HG02763 (cell line): ENCODE results near the gene SMIM27.
"Not testable (repeated sequence)": the region's sequence is repeated elsewhere in the genome, so short reads cannot be mapped to it uniquely, and the experiment has no call there.

ENCODE experiments used
- ATAC-seq: cut with Tn5 transposase; IDR thresholded peaks from one replicate; pipeline ENCODE4 v1.9.1; 2021; ENCODE audit warnings: mild to moderate bottlenecking, moderate library complexity; ENCODE audit not compliant: unreplicated experiment

The SMIM27 gene, protein sequence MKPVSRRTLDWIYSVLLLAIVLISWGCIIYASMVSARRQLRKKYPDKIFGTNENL

DNA sequence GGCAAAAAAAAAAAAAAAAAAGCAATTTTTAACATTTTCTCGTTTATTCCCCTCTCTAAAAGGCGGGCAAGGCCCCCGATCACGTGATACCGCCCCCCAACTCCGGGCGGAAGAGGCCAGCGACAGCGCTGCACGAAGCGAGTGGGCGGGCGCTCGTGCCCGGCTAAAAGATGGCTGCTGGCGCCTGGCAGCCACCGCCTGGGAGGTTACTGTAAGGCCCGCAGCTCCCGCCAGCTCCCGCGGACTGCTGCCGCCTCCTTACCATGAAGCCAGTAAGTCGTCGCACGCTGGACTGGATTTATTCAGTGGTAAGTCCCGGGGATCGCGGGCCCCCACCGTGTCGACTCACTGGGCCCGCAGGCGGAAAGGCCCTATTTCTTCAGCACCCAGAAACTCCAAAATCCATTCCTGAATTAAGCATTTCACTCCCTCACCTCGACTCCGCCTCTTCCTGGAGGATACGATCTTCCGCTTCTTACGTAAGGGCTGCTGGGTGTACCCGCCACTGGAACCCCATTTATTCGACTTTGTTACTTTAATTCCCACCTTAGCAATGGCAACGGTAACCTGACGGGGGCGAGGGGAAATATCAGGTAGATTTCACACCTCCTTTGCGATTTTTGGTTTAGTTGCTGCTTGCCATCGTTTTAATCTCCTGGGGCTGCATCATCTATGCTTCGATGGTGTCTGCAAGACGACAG lies at the start of gene SMIM27, which contains the start of gene TOPORS:
TSS of gene SMIM27 (plus strand) at position 156 of the 701 bp plus-strand sequence. CDS start at position 264, 108 bp downstream.
TSS of gene TOPORS (minus strand) at position 415 of the 701 bp plus-strand sequence. CDS start at position 265, 150 bp downstream.
- peak; percentile 65 for ATAC-seq

DNA sequence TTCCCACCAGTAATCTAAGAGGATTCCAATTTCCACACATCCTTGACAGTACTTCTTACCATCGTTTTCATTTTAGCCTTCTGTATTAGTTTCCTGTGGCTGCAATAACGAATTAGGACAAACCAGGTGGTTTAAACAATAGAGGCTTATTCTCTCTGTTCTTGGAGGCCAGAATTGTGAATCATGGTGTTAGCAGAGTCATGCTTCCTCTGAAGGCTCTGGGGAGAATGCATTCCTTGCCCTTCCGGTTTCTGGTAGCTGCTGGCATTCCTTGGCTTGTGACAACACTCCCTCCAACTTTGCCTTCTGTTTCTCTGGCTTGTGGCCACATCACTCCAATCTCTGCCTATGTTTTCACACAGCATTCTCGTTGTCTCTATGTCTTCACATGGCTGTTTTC lies 49.7 kb upstream of the SMIM27 start:
- ATAC-seq = no peak

DNA sequence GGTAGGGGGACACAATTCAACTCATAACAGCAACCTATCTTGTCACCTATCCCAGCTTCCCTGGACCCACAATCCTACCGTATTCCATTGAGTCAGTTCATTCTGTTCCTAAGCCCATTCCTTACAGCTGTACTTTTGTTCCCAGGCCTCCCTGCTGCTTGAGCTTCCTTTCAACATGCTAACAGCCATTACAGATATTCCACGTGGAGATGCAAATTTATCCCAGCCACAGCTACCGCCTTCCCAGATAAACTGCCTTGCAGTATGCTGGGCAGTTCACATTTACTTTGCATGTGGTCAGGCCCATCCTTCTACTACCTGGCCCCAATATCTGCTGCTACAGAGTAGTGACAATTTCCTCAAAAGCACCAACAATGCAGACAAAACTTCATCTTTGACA lies 49.1 kb upstream of the SMIM27 start:
- no peak for ATAC-seq

DNA sequence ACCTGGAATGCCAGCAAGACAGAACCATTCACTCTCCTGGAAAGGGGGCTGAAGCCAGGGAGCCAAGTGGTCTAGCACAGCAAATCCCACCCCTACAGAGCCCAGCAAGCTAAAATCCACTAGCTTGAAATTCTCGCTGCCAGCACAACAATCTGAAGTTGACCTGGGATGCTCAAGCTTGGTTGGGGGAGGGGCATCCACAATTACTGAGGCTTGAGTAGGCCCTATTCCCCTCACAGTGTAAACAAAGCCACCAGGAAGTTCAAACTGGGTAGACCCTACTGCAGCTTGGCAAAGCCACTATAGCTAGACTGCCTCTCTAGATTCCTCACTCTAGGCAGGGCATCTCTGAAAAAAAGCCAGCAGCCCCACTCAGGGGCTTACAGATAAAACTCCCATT lies 43.4 kb upstream of the SMIM27 start:
- no peak for ATAC-seq

DNA sequence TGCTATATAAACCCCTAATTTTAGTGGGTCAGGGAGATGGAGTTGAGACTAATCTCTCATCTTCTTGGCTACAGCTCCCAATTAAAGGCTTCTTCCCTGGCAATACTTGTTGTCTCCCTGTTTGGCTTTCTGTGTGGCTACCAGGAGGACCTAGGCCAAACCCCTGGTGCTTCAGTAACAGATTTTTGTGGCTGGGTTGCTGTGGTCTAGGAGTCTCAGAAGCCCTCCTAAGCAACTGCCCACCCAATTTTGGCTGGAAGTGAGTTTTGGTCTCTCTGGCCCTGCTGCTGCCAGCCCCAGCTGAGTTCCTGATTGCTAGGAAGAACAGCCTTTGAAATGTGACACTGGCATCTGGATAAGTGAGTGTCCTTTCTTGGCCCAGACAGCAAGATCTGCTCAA lies 35.9 kb upstream of the SMIM27 start:
- no peak for ATAC-seq

DNA sequence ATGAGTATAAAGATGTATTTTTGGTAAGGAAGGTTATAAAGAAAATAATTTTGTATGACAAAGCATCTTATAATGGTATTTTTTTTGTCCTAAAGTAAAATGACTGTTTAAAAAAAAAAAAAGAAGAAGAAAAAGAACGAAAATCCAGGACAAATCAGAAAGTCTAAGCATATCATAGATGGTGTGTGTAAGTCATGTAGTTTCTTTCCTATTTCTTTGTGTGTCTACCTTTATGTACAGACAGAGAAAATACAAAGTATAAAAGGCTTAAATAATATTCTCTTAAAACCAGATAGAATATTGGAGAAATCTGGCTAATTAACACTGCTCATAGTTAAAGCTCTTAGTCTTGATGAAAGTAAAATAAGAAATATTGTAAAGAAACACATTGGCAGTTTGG lies 33.9 kb upstream of the SMIM27 start:
- no peak for ATAC-seq

DNA sequence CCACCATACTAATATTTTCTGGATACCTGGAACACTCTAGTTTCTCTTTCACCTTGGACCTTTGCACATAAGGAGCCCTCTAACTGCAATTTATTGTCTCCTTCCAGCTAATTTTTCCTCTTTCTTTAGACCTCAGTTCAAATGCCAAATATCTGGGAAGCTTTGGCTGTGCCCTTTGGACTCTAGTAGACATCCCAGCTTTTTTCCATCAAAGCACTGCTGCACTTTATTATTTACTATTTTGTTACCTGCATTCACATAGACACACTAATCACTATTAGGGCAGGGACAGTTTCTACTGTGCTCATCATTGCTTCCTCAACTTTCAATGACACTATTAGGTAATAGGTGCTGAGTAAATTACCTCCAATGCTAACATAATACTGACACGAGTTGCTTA lies 28.2 kb upstream of the SMIM27 start:
- no peak for ATAC-seq

DNA sequence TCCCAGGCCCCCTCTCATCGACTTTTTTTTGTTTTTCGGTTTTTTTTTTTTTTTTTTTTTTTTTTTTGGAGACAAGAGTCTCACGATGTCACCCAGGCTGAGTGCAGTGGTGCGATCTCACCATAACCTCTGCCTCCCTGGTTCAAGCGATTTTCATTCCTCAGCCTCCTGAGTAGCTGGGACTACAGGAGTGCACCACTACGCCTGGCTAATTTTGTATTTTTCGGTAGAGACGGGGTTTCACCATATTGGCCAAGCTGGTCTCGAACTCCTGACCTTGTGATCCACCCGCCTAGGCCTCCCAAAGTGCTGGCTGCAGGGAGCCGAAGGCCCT lies 27.6 kb upstream of the SMIM27 start:
- not testable (repeated sequence) for ATAC-seq

DNA sequence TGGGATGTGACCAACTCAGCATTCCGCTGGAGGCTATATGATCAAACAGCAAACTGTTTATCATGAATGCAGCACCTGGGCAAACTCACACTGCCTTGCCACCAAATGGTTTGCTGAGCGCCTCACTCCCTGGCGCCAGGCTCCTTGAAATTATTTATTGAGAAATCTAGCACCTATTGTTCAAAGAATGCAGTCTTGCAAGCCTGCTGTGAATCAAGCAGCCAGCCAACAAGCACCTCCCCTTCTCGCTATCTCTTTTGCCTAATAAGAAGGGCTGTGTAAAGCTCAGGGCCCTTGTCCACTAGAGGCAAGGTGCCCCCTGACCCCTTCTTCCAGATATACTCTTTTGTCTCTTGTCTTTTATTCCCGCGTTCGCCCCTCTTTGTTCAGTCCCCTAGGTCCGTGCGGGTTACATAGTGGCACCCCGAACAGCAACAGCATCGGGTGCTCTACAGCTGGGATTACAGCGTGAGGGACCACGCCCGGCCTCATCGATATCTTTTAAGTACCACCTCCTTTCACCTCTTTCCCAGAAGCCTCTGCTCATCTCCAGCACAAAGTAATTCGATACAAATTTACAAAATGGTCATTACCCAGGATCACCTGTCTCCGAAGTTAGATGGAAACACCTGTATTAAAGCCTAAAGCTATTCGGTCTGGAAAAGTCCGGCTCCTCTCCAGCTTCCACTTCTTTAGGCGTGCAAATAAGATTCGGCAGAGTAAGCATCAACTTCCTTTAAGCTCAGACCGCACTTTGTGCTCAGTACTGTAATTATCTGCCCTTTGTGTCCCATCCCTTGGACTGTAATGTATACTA lies 27.0 kb upstream of the SMIM27 start:
- ATAC-seq = no peak

DNA sequence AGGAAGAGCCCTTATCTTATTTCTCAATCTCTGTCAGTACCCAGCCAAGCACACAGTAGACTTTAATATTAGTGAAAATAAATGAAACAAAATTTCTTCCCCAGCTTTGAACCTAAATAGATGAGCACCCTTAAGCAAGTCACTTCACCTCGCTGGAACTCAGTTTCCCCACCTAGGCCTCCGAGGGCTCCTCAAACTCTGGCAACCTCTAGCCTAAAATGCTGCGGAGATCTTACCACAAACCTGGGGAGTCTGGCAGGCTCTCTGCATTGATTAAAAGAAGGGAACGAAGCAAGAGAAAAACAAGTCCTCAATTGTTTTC lies 26.5 kb upstream of the SMIM27 start:
- no peak for ATAC-seq

DNA sequence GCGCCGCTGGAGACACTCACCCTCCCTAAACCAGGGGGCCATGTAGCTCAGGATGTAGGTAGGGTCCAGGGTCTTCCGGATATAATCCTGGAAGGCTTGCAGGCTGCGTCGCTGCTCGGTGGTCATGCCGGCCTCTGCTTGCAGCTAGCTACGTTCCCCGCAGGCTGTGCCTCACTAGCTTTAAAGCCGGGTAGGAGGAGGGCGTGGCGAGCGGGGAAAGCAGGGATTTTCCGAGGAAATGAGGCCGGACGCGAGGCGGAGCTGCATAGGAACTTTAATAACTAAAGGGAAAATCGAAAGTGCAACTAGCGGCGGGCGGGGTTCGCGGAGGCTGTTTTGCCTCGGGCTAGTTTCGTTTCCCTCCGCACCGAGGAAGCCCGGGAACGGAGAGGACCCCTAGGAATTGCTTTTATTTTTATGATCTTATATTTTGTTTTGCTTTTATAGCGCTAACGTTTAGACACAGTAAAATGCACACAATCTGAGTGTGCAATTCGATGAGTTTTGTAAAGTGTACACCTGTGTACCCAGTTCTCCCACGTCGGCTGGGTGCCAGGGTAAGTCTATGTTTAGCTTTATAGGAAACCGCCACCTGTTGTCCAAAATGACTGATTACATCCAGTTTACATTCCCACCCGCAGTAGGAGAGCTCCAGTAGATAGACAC lies 26.0 kb upstream of the SMIM27 start, which contains the start of gene RIGI:
TSS of gene RIGI (minus strand) at position 156 of the 666 bp plus-strand sequence. CDS start at position 126, 30 bp downstream.
- ATAC-seq = peak; percentile 69

DNA sequence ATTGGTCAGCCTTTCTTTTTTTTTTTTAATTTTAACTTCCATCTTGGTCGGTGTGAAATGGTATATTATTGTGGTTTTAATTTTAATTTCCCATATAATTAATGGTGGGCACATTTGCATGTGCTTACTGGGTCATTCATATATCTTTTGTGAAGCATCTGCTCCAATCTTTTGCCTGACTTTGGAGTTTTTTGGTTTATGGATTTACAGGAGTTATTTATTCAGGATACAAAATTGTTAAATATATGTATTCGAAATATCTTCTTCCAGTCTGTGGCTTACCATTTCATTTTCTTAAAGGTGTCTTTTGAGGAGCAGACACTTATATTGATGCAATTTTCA lies 25.4 kb upstream of the SMIM27 start:
- ATAC-seq = no peak

DNA sequence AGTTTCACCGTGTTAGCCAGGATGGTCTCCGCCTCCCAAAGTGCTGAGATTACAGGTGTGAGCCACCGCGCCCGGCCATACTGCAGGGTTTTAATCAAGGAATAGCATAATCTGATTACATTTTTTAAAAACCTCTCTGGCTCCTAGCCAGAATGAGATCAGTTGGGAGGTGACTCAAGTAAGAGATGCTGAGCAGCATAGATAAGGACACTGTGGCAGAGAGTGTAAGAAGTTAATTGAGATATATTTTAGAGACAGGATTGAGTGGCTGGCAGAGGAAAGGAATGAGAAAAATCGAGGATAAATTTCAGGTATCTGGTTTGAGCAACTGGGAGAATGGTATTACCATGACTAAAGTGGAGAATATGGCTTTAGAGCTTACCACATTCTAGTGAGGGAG lies 18.8 kb upstream of the SMIM27 start:
- no peak for ATAC-seq

DNA sequence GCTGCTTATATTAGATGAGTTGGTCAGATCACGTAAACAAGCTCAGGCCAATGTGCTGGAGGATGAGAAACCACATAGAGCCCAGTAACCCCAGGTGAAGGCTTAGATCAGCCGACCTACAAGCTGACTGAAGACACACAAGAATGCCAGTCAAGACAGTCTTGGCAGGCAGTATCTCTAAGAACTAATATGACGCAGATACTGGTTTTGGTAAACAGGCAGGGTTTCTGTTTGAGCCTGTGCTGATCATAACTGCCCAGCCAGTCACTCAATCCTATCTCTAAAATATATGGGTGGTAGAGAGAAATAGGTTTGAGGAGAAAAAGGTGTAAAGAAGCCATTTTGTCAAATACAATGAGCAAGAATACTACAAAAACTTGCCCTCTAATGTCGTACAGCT lies 18.3 kb upstream of the SMIM27 start:
- no peak for ATAC-seq

DNA sequence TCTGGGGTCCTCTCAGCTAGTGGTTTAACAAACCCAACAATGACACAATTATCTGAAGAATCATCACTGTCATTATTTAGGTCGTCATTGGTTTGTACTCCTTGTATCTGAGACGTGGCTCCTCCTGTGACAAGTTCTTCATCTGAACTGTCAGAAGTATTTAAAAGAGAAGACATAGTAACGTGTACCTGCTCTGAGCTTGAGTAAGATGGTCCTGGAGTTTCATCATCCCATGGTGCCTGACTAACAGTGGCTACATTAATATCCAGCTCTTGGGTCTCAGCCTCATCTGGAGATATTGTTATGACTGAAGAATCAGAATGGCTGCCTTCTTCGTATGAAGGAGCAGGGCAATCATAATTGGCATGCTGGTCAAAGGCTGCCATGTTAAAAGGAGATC lies 9.1 kb upstream of the SMIM27 start:
- ATAC-seq = no peak

DNA sequence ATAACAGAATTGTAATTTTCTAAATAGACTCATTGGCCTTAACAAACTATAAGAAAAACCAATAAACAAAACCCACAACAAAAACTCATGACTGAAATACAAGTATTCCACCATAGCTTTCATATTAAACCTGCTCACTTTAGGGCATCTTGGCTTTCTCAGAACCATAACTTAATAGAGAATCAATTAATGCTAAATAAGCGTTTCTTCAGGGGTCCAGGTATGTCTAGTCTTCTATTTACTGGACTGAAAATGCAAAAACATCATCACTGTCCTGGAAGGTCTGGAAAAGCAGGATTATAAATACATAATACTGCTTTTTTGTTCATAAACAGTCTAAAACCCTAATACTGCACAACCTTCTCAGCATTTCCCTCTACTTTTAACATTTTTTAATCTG lies 6.2 kb upstream of the SMIM27 start:
- ATAC-seq = no peak

DNA sequence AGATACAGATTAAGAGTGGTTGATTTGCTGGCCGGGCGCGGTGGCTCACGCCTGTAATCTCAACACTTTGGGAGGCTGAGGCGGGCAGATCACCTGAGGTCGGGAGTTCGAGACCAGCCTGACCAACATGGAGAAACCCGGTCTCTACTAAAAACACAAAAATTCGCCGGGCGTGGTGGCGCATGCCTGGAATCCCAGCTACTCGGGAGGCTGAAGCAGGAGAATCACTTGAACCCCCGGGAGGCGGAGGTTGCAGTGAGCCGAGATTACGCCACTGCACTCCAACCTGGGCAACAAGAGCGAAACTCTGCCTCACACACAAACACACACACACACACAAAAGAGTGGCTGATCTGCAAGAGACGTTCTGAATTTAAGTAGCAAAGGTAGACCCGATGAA lies 3.9 kb upstream of the SMIM27 start:
- not testable (repeated sequence) for ATAC-seq

DNA sequence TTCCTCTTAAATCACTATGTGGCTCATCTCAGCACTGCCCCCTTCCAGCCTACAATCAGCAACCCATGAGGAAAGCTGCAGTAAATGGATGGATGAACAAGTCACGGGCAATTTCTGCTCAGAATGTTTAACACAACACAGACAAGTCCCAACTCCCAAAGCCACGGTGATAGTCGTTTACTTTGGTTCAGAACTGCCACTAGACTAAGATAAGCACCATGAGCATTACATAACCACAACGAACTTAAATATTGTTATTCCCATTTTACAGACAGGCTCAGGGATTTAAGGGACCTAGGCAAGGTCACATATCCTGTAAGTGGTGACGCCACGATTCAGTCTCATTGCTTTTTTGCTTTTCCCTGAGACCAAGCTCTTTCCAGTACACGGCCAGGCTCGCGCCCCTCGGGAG lies 2.0 kb upstream of the SMIM27 start:
- no peak for ATAC-seq

DNA sequence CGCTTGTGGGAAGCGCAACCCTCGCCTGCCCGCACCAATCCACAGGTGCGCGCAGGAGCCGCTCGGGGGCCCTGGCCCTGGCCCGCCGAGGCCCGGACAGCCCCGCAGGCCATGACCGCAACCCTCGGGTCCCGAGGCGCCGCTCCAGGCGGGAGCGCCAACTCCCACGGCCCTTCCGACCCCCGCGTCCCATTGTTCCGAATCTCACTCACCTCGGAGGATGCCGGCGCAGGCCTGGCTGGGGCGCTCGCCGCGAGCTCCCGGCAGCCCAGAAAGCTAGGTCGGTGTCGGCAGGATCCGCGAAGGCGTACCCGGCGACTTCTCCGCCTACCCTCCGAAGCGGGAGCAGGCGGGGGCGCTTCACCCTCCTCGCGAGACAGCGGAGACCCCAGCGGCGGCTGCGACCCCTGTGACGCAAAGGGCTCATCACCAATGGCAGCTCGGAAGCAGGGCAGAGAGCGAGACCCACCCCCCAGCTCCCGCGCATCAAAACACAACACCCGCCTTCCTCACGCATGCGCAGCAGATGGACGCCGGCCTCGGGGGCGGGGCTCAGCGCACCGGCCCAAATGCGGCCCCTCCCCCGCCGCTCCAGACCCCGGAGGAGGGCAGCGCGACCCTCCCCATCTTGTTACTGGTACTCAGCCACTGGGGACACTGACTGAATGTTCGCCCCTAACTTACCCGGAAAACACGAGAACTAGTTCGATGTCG lies 1.4 kb upstream of the SMIM27 start:
- peak; percentile 68 for ATAC-seq

DNA sequence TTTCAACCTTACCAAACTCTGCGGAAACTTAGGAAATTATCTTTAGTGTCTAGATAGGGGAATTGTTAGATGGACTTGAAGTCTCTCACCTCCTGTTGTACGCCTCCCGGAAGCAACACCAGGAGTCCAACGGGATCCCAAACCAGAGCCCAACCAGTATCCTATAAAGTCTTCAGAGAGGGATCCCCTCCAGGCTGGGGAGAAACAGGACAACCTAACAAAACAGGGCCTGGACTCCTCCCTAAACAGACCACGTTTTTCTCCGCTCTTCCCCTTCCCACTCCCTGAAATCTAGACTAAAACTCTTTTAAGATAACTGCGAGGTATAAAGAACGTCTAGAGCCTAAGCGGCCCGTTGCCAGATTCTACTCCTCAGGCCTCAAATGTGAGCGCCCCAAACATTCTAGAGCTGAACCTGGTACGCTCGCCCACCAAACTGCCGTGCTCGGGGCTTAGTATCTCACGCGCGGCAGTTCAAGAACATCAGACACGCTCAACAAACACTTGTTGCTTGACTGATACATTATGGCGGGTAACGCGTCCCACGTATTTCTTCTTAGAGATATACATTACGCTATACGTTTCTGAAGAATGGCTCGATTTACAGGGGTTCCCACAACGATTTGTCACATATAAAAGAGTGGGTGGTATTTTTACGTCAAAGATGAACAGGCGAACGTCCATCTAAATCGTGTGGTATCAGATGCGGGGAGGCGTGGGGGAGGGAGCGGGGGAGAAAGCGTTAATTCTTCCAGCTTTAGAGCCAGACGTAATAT lies 663 bp upstream of the SMIM27 start:
- ATAC-seq = peak; percentile 6
